ENCODE results near the gene TBX1.
A peak's percentile ranks its signal among the peaks of the same experiment; 100 is the strongest.

TBX1 gene

DNA sequence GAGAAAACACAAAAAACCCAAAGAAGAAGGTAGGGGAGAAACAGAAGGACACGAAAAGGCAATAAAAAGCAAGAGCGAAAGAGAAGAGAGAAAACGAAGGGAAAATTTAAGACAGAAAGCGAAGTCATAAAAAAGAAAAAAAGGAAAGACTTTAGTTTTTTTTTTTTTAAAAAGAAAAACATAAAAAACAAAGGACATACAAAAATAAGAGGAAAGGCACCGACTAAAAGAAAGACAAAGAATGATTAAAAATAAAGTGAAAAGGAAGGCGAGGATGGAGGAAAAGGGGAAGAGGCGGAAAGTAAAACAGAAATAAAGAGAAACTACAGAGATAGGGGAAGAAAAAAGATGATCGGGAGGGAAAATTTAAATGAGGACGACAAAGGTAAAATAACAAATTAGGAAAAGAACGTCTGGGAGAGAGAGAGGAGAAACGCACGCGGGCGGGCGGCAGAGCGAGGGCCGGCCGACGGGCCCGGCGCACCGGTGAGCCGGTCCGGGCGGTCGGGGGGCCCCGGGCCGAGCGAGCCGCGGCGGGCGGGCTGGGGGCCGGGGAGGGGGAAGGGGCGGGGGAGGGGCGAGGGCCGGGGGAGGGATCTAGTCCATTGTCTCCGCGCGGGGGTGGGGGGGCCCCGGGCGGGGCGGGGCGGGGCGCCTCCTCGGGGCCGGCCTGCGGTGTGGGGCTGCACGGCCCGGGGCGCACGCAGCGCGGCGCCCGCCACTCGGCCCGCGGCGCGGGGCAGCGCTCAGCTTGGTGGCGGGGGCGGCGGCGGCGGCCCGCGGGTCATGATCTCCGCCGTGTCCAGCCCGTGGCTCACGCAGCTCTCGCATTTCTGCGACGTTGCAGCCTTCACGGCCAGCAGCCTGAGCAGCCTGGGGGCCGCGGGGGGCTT lies at the start of gene TBX1:
TBX1 (plus strand) TSS at position 721 of the 893 bp plus-strand sequence; CDS start at position 787, 66 bp downstream.
- DNase-seq (ENCODE audit: low read depth): no peak

- DNase-seq (ENCODE audit: low read depth): no peak
These were observed 47.3 kb upstream of the TBX1 start for GRCh38 chr22:19713245-19713644.

DNA sequence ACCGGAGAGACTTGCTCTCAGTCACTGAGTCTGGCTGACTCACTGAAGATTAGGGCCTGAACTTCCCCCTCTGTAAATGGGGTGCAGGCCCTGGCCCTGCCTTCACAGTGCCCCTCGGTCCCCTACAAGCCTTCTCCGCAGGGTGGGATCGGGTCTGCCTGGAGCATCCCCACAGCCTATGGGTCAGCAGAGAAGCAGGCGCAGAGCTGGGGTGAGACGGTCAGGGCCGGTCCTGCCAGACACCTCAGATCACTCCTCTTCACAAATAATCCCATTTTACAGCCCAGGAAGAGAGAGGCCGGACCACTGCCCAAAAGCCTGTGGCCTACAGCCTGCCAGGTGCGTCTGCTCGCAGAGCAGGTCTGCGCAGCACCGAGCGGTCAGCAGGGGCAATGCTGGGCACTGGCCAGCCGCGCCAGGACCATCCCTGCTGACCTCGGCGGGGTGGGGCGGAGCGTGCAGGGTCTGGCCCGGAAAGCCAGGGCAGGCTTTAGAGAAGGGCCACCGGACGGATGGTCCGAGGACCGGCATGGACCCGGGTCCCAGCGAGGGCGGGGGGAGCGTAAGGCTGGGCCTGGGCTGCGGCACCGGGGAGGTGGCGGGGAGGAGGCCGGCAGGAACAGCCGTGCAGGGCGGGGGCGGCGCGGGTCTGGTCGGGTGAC lies 46.8 kb upstream of the TBX1 start:
- no peak for DNase-seq (ENCODE audit: low read depth)

GRCh38 chr22:19714312-19715187 lies 46.0 kb upstream of the TBX1 start, which contains the start of gene SEPTIN5:
Gene SEPTIN5, plus strand, starts transcription at chr22:19714503. Its CDS starts 86 bp downstream, at chr22:19714589.
- DNase-seq (ENCODE audit: low read depth): no peak

- DNase-seq (ENCODE audit: low read depth): no peak
These were observed 45.2 kb upstream of the TBX1 start for GRCh38 chr22:19715188-19715930.

GRCh38 chr22:19716041-19716828 lies 44.3 kb upstream of the TBX1 start:
- no peak for DNase-seq (ENCODE audit: low read depth)

GRCh38 chr22:19716829-19717105 lies 43.8 kb upstream of the TBX1 start:
- DNase-seq (ENCODE audit: low read depth): no peak

DNA sequence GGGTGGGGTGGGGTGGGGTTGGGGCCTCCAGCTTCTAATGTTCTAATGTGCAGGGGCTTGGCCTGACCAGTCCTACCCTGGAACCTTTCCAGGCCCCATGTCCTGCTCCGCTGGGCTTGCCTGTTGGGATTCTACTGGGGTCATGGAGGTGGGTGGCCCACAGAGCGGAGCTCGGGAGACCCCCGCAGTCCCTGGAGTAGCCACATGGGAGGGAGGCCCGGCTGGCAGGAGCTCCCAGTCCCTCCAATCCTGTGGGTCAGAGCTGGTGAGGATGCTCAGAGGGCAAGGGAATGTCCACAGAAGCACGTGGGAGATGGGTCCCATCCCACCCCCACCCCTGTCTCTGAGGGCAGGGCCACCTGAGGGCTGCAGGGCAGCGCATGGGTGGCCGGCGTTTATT lies 43.4 kb upstream of the TBX1 start:
- no peak for DNase-seq (ENCODE audit: low read depth)

DNA sequence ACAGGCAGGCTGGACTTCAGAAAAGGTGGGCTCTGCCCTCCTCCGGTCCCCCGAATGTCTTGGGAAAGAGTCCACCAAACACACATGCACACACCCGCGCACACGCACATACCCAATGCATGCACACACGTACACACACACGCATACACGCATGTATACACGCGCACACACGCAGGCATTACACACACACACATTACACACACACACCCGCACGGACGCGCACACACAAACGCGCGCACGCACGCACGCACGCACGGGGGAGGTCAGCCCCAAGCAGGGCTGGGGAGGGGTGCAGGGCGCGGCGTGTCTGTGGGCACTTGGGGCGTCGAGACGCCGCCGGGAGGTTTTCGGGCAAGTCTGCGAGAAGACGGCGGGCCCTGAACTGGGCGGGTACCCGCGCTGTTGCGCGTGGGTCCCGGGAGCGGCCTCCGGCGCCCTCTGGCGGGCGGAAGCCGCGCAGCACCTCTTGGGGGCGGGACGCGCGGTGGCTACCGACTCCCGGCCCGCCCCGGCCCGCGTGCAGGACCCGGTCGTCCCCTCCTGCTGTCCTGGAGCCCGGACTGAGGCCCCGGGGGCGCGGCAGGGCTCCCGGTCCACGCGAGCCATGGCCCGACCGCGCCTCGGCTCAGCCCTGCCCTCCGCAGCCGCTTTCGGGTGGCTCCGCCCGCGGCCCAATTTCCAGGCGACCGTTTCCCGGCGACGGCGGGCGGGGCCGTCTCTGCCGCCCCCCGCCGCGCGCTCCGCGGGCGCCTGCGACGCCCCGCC lies 42.7 kb upstream of the TBX1 start:
- DNase-seq (ENCODE audit: low read depth): peak; percentile 68

GRCh38 chr22:19718456-19719049 lies 42.0 kb upstream of the TBX1 start:
- no peak for DNase-seq (ENCODE audit: low read depth)

GRCh38 chr22:19719050-19719482 lies 41.5 kb upstream of the TBX1 start:
- DNase-seq (ENCODE audit: low read depth): no peak

DNA sequence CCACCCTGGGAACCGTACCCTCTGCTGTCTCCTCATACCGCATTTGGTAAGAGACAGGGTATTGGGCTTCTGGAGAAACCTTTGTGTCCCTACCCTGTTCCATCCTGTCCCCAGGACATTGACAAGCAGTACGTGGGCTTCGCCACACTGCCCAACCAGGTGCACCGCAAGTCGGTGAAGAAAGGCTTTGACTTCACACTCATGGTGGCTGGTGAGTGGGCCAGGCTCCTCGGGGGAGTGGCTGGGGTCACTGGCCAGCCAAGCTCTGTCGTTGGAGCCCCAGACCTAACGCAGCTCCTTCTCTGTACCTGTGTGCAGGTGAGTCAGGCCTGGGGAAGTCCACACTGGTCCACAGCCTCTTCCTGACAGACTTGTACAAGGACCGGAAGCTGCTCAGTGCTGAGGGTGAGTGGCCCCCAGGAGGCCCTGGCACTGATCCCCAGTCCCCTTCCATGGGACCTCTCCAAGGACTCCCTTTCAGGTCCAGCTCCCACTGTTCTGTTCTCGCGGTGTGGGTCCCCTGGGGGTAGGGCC lies 41.0 kb upstream of the TBX1 start:
- no peak for DNase-seq (ENCODE audit: low read depth)

- no peak for DNase-seq (ENCODE audit: low read depth)
These were observed 40.3 kb upstream of the TBX1 start for GRCh38 chr22:19720150-19720827.

DNA sequence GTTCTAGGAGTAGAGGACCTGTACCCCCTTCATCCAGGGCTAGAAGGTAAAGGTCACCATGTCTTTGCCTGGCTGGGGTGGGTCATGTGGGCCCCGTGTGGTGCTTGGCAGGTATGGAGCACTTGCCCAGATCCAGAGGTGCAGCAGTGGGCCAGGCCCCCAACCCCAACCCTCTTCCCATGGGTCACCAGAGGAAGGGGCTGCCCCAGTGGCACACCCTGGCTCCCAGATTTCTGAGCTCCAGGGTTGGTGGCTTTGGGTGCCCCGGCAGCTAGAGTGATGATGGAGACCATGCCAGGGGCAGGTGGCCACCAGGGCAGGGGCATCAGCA lies 39.6 kb upstream of the TBX1 start:
- DNase-seq (ENCODE audit: low read depth): no peak

GRCh38 chr22:19721330-19722177 lies 39.0 kb upstream of the TBX1 start:
- no peak for DNase-seq (ENCODE audit: low read depth)

DNA sequence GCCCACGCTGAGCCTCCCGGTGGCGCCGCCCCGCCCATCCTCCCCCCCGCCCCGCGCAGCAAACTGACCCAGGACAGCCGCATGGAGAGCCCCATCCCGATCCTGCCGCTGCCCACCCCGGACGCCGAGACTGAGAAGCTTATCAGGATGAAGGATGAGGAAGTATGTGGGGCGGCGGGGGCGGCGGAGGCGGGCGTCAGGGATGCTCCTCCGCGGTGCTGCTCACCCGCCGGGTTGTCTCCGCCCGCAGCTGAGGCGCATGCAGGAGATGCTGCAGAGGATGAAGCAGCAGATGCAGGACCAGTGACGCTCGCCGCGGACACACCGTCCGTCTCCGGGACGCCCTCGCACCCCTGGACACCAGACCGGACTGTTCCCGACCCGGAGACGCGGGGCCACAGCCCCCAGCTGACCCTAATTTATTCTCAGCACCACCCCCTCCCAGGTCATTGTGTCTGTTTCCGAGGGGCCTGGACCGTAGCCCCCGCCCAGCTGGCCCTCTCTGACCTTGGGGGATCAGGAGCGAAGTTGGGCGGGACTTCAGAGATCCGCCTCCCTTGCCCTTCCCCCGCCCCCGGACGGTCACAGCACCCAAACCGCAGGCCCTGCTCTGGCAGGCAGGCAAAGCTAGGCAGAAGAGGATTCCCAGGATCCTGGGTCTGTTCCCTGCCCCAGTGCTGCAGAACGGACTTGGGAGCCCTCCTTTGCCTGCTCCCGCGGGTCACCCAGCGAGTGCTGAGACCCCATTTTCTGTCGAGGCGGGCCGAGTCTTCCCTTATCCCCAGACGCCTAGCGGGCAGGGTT lies 38.2 kb upstream of the TBX1 start:
- no peak for DNase-seq (ENCODE audit: low read depth)

DNA sequence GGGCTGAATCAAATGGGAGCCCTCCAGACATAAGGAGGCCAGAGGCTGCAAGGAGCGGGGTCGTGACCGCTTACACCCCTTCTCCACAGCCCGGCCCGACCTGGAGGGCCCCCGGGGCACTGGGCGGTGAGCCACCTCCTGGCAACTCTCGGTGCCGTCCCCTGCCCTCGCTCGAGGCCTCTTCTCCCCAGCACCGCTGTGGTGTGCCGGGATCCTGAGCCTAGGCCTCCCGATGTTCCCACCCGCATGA lies 37.7 kb upstream of the TBX1 start:
- no peak for DNase-seq (ENCODE audit: low read depth)
